Hepatocyte (in vitro differentiated cells): ENCODE results near the gene NR5A1.

Experiments
- EZH2 ChIP-seq: fragments of 200-600 bp; sonication (generic); IDR thresholded peaks from 2 replicates; pipeline ENCODE4 v1.6.1; 2016; ENCODE audit warnings: antibody characterized with exemption, mild to moderate bottlenecking, borderline replicate concordance
- EZH2phosphoT487 ChIP-seq: fragments of 200-600 bp; sonication (generic); IDR thresholded peaks from one replicate; pipeline ENCODE4 v1.6.1; 2018; ENCODE audit warnings: antibody characterized with exemption, mild to moderate bottlenecking, low read depth, moderate library complexity; ENCODE audit not compliant: unreplicated experiment, severe bottlenecking
- TF ChIP-seq, protein P1 (sequence below): fragments of 200-600 bp; sonication (generic); IDR thresholded peaks from 2 replicates; pipeline ENCODE4 v1.5.1; 2016; ENCODE audit warnings: antibody characterized with exemption, mild to moderate bottlenecking; ENCODE audit not compliant: poor library complexity

DNA sequence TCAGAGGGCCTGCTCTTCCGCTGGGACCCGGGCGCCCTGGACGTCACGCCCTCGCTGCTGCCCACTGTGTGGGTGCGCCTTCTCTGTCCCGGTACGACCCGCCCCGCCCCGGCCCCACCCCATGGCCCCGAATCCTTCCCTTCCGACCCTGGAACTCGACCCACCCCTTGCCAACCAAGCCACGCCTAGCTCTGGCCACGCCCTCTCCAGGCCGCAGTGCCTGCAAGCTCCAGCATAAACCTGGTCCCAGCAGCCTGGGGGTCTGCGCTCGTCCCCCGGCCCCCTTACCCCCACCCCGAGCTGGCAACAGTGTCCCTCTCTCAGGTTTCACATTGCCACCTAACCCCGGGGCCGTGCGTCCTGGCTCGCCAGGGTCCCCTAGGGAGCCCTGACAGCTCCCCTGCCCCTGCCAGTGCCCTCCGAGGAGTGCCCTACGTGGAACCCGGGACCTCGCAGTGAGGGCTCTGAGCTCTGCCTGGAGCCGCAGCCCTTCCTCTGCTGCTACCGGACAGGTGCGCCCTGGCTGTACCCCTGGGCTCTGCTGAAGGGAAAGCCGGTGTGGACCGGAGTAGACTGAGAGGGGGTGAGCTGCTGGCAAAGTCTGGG is 53.5 kb downstream of the NR5A1 start:
- TF ChIP-seq, protein P1, sequence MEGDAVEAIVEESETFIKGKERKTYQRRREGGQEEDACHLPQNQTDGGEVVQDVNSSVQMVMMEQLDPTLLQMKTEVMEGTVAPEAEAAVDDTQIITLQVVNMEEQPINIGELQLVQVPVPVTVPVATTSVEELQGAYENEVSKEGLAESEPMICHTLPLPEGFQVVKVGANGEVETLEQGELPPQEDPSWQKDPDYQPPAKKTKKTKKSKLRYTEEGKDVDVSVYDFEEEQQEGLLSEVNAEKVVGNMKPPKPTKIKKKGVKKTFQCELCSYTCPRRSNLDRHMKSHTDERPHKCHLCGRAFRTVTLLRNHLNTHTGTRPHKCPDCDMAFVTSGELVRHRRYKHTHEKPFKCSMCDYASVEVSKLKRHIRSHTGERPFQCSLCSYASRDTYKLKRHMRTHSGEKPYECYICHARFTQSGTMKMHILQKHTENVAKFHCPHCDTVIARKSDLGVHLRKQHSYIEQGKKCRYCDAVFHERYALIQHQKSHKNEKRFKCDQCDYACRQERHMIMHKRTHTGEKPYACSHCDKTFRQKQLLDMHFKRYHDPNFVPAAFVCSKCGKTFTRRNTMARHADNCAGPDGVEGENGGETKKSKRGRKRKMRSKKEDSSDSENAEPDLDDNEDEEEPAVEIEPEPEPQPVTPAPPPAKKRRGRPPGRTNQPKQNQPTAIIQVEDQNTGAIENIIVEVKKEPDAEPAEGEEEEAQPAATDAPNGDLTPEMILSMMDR = no peak
- TF ChIP-seq EZH2 (no peak), EZH2phosphoT487 (no peak)
